Glutamatergic neuron (in vitro differentiated cells): ENCODE measurements around the gene SHMT2. TPM values are rescaled to one million over a fixed set of nuclear protein-coding genes. Genes with fewer than 3 reads are reported as not detected.

Experiments
- DNase-seq: peaks from one replicate; pipeline ENCODE4 v3.0.0; 2022
- H3K27ac Mint-ChIP-seq: one replicate; pipeline ENCODE4 v1.8.0; 2020; ENCODE audit warnings: mild to moderate bottlenecking, mixed read lengths, inconsistent platforms; ENCODE audit not compliant: unreplicated experiment
- H3K27me3 Mint-ChIP-seq: one replicate; pipeline ENCODE4 v1.8.0; 2020; ENCODE audit warnings: mild to moderate bottlenecking, moderate library complexity, mixed read lengths, inconsistent platforms; ENCODE audit not compliant: unreplicated experiment
- H3K36me3 Mint-ChIP-seq: one replicate; pipeline ENCODE4 v1.8.0; 2020; ENCODE audit warnings: mild to moderate bottlenecking, mixed read lengths, inconsistent platforms; ENCODE audit not compliant: unreplicated experiment
- H3K4me1 Mint-ChIP-seq: one replicate; pipeline ENCODE4 v1.8.0; 2020; ENCODE audit warnings: mild to moderate bottlenecking, low read depth, mixed read lengths, inconsistent platforms; ENCODE audit not compliant: unreplicated experiment
- H3K4me3 Mint-ChIP-seq: one replicate; pipeline ENCODE4 v1.8.0; 2020; ENCODE audit warnings: mild to moderate bottlenecking, mixed read lengths, inconsistent platforms; ENCODE audit not compliant: unreplicated experiment
- H3K9me3 Mint-ChIP-seq: one replicate; pipeline ENCODE4 v1.8.0; 2020; ENCODE audit warnings: mild to moderate bottlenecking, moderate library complexity, mixed read lengths, inconsistent platforms; ENCODE audit not compliant: unreplicated experiment
- CTCF ChIP-seq: fragments of 200-600 bp; sonication (generic); IDR thresholded peaks from one replicate; pipeline ENCODE4 v1.5.0; 2021; ENCODE audit not compliant: partially characterized antibody, unreplicated experiment
- total RNA-seq: library from RNA; stranded (reverse); fragmentation: NEBNext Ultra II Directional; extraction: Animal tissue kit (Norgen Biotek cat#: 25700); gene quantifications from one replicate; pipeline ENCODE4 v1.2.1, GENCODE V29; 2021; ENCODE audit not compliant: unreplicated experiment

SHMT2 gene
- total RNA-seq, 1 donor from 2014 or later = 165 TPM

GRCh38 chr12:57200497-57200896, 29.0 kb upstream of the SHMT2 start:
- H3K36me3 Mint-ChIP-seq = peaks cover 5% of the 10 kb centered on the region

DNA sequence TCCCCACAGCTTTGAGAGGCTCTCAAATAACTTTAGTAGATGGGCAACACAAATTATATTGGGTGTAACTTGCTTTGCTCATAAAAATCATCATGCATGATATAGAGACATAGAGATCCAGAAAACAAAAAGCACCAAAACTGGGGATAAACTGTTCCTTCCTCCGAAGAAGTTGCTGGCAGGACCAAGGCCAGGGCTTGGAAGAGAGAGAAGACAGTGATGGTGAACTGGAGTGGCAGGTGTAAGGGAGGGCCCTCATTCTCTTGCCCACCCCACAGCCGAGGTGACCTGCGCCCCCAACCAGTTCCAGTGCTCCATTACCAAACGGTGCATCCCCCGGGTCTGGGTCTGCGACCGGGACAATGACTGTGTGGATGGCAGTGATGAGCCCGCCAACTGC, 28.3 kb upstream of the SHMT2 start:
- Mint-ChIP-seq H3K9me3 (peaks cover 5% of the 10 kb centered on the region), H3K27ac (no peak overlapping the region), H3K36me3 (peaks cover 5% of the 10 kb centered on the region), H3K4me1 (peaks cover 3% of the 10 kb centered on the region), H3K27me3 (peaks cover 15% of the 10 kb centered on the region), H3K4me3 (no peak overlapping the region)
- TF ChIP-seq CTCF = no peak
- no peak for DNase-seq

More at GRCh38 chr12:57200497-57200896, 29.0 kb upstream of the SHMT2 start:
- no peak overlapping the region for H3K4me3 Mint-ChIP-seq
- no peak overlapping the region for H3K27ac Mint-ChIP-seq
- TF ChIP-seq CTCF = no peak
- peaks cover 14% of the 10 kb centered on the region for H3K27me3 Mint-ChIP-seq
- peaks cover 6% of the 10 kb centered on the region for H3K9me3 Mint-ChIP-seq
- no peak for DNase-seq
- H3K4me1 Mint-ChIP-seq = peaks cover 3% of the 10 kb centered on the region

DNA sequence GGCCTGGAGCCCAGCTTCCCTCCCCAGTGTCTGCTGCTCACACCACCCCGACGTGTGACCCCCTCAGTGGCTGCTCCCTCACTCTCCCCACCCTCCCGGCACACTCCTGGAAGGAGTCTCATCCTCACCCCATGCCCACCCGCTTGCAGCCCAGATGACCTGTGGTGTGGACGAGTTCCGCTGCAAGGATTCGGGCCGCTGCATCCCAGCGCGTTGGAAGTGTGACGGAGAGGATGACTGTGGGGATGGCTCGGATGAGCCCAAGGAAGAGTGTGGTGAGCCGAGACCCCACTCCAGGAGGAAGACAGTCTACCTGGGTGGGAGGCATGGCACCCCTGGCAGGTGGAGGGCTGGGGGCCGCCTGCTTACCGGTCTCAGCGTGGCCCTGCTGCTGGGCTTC, 27.9 kb upstream of the SHMT2 start:
- Mint-ChIP-seq H3K9me3 (peaks cover 2% of the 10 kb centered on the region), H3K36me3 (peaks cover 5% of the 10 kb centered on the region), H3K4me3 (no peak overlapping the region), H3K4me1 (no peaks in the 10 kb centered on the region), H3K27ac (no peak overlapping the region), H3K27me3 (peaks cover 12% of the 10 kb centered on the region)
- no peak for DNase-seq
- TF ChIP-seq CTCF = no peak

GRCh38 chr12:57202321-57202720, 27.2 kb upstream of the SHMT2 start:
- DNase-seq = no peak
- Mint-ChIP-seq H3K36me3 (peaks cover 5% of the 10 kb centered on the region), H3K4me1 (no peaks in the 10 kb centered on the region), H3K27ac (no peak overlapping the region), H3K4me3 (no peak overlapping the region), H3K9me3 (peaks cover 2% of the 10 kb centered on the region), H3K27me3 (peaks cover 12% of the 10 kb centered on the region)
- no peak for TF ChIP-seq CTCF

GRCh38 chr12:57203201-57203600, 26.3 kb upstream of the SHMT2 start:
- no peak for TF ChIP-seq CTCF
- no peak for DNase-seq
- Mint-ChIP-seq H3K27me3 (peaks cover 12% of the 10 kb centered on the region), H3K4me3 (no peak overlapping the region), H3K9me3 (peaks cover 2% of the 10 kb centered on the region), H3K4me1 (no peaks in the 10 kb centered on the region), H3K36me3 (peaks cover 5% of the 10 kb centered on the region), H3K27ac (no peak overlapping the region)
